Lower leg skin (tissue), 4 donors: ENCODE results near the gene DNPEP. TPM values are rescaled to one million over a fixed set of nuclear protein-coding genes. Genes with fewer than 3 reads are reported as not detected.
"Not testable (repeated sequence)": the region's sequence is repeated elsewhere in the genome, so short reads cannot be mapped to it uniquely, and the experiment has no call there.

Source experiments
- DNase-seq, 2 donors: peaks; one replicate each; pipeline ENCODE4 v3.0.0-alpha.2; 2019; ENCODE audit warnings: low spot score in 2 of 2
- H3K4me3 ChIP-seq: fragments of 200-600 bp; sonication (generic); 2 replicates; pipeline ENCODE4 v1.5.1; 2017; ENCODE audit warnings: mild to moderate bottlenecking, low read depth; ENCODE audit not compliant: poor library complexity, severe bottlenecking
- POLR2A ChIP-seq, 2 donors: fragments of 450-650 bp; IDR thresholded peaks; one replicate each; pipeline ENCODE4 v1.6.1; 2016 to 2017; ENCODE audit warnings: antibody characterized with exemption in 2 of 2, mild to moderate bottlenecking in 1 of 2, moderate library complexity in 1 of 2
- WGBS, 2 donors: methylation state at CpG; one replicate each; pipeline ENCODE4 v1.1.5; 2018; 5-methylcytosine and 5-hydroxymethylcytosine counted together
- intact Hi-C: fragments of 100-400 bp; cut with DNase I; formaldehyde crosslinking; loops from one replicate; pipeline ENCODE4 v1.15.0; 2023; ENCODE audit warnings: low total_unique reads
- total RNA-seq, 4 donors: library from RNA; depleted of rRNA; stranded (reverse); fragments of >200 nt; gene quantifications; one replicate each; pipeline ENCODE4 v1.1.0, GENCODE V29; 2016
- TF ChIP-seq, protein P1 (sequence below), 3 donors: fragments of 450-650 bp; IDR thresholded peaks; one replicate each; pipeline ENCODE4 v1.5.1; 2016; ENCODE audit warnings: antibody characterized with exemption in 3 of 3, mild to moderate bottlenecking in 3 of 3, moderate library complexity in 2 of 3

Gene DNPEP
- total RNA-seq, 4 donors from 2014 or later, result 52.7 to 64.0 (median 57.6) TPM

DNA sequence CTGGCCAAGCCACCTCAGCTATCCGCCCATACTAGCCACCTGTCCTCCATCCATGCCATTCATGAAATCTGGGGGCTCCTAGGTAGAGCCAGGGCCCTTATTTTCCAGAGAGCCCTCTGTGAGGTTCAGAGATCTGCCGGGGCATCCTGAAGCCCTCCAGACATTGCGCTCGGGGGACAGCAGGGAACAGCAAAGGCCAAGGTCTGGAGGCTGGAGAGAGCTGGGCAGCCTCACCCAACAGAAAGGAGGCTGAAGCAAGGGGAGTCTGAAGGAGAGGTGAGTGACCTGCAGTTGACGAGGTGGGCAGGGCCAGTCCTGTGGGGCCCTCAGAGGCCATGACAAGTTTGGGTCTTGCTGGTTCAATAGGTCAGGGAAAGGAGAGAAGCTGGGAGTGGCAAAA is 21.9 kb upstream of the DNPEP start:
- H3K4me3 ChIP-seq, result no peak overlapping the region
- WGBS, 2 donors, result 91 to 93% methylated on average over 5 of the region's 5 CpGs
- TF ChIP-seq, protein P1, sequence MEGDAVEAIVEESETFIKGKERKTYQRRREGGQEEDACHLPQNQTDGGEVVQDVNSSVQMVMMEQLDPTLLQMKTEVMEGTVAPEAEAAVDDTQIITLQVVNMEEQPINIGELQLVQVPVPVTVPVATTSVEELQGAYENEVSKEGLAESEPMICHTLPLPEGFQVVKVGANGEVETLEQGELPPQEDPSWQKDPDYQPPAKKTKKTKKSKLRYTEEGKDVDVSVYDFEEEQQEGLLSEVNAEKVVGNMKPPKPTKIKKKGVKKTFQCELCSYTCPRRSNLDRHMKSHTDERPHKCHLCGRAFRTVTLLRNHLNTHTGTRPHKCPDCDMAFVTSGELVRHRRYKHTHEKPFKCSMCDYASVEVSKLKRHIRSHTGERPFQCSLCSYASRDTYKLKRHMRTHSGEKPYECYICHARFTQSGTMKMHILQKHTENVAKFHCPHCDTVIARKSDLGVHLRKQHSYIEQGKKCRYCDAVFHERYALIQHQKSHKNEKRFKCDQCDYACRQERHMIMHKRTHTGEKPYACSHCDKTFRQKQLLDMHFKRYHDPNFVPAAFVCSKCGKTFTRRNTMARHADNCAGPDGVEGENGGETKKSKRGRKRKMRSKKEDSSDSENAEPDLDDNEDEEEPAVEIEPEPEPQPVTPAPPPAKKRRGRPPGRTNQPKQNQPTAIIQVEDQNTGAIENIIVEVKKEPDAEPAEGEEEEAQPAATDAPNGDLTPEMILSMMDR (IDR thresholded peaks at IDR 0.05), result no peak
- no peak for TF ChIP-seq POLR2A (IDR thresholded peaks at IDR 0.05)
- intact Hi-C loops, result loop anchor here (5.0 kb wide), 1 partner anchor 123 kb away; no protein-coding TSS in a partner anchor
- DNase-seq, result no peak

DNA sequence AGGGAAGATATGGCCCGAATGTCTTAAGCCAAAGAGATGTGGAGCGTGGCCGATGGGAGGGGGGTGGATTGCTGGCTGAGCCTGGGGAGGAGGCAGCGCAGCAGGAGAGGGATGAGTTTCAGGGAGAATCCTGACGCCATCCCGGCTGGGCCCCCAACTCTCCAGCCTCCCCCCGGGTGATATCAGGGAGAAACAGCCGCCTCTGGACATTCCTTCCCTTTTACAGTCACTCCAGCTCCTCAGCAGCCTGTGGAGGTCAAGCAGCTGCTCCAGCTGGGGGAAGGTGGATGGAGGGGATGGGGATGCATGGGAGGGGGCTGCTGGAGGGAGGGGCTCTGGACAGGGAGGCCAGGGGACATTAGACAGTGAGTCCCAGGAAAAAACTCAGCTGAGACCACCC is 20.9 kb upstream of the DNPEP start:
- 67 to 72% methylated on average over 8 of the region's 8 CpGs for WGBS, 2 donors
- no peak overlapping the region for H3K4me3 ChIP-seq
- no peak for TF ChIP-seq POLR2A (IDR thresholded peaks at IDR 0.05)
- TF ChIP-seq, protein P1 (IDR thresholded peaks at IDR 0.05), result no peak
- no peak for DNase-seq
- intact Hi-C loops, result loop anchor here (5.0 kb wide), 1 partner anchor 124 kb away; no protein-coding TSS in a partner anchor

DNA sequence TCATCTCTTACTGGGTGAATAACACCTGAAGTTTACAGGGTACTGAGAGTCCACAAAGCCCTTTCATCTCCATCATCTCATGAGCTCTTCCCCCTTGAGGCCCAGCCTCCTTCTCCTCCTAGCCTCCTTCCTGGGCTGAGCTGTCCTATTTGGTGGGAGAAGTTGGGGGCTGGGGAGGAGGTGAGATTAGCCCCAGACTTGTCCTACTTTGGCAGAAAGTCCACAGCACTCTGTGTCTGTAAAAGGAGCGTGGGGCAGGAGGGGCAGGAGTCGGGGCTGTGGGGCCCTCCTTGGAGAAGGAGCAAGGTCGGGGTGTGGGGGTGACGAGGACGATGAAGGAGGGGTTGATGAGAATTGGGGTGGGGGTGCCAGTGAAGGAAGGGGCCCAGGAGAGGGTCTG is 20.5 kb upstream of the DNPEP start:
- intact Hi-C loops, result loop anchor here (5.0 kb wide), 1 partner anchor 124 kb away; no protein-coding TSS in a partner anchor
- WGBS, 2 donors, result 89 to 93% methylated on average over 5 of the region's 5 CpGs
- DNase-seq, result no peak
- no peak for TF ChIP-seq POLR2A (IDR thresholded peaks at IDR 0.05)
- TF ChIP-seq, protein P1 (IDR thresholded peaks at IDR 0.05), result no peak
- no peak overlapping the region for H3K4me3 ChIP-seq

DNA sequence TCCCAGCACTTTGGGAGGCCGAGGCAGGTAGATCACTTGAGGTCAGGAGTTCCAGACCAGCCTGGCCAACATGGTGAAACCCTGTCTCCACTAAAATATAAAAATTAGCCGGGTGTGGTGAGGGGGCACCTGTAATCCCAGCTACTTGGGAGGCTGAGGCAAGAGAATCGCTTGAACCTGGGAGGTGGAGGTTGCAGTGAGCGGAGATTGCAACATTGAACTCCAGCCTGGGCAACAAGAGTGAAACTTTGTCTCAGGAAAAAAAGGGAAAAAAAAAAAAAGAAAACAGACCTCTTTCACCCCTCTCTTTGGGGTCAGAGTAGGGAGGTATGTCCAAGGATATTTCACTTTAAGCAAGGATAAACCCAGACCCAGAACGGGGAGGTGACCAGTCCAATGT is 19.6 kb upstream of the DNPEP start:
- intact Hi-C loops, result loop anchor here (5.0 kb wide), 1 partner anchor 125 kb away; no protein-coding TSS in a partner anchor
- DNase-seq, H3K4me3 ChIP-seq: not testable (repeated sequence)
- 71 to 72% methylated on average over 5 of the region's 5 CpGs for WGBS, 2 donors

DNA sequence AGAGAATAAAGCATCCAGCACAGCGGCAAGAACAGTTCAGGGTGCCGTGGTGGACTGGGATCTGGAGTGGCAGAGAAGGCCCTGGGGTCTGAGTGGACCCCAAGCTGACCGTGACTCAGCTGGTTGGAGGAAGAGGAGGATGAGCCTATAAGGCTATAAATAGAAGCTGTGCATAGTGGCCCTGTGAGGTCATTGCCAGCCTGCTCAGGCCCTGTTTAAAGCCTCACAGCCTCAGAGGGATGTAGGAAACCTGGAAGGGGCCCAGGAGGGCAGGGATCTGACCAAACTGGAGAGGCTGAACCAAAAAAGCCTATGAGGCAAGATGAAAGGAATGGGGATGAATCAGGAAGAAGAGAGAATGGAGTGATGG is 19.1 kb upstream of the DNPEP start:
- intact Hi-C loops, result loop anchor here (5.0 kb wide), 1 partner anchor 125 kb away; no protein-coding TSS in a partner anchor
- WGBS, 2 donors, result 87 to 96% methylated on average over 3 of the region's 3 CpGs
- no peak for TF ChIP-seq POLR2A (IDR thresholded peaks at IDR 0.05)
- TF ChIP-seq, protein P1 (IDR thresholded peaks at IDR 0.05), result no peak
- DNase-seq, result no peak
- no peak overlapping the region for H3K4me3 ChIP-seq

DNA sequence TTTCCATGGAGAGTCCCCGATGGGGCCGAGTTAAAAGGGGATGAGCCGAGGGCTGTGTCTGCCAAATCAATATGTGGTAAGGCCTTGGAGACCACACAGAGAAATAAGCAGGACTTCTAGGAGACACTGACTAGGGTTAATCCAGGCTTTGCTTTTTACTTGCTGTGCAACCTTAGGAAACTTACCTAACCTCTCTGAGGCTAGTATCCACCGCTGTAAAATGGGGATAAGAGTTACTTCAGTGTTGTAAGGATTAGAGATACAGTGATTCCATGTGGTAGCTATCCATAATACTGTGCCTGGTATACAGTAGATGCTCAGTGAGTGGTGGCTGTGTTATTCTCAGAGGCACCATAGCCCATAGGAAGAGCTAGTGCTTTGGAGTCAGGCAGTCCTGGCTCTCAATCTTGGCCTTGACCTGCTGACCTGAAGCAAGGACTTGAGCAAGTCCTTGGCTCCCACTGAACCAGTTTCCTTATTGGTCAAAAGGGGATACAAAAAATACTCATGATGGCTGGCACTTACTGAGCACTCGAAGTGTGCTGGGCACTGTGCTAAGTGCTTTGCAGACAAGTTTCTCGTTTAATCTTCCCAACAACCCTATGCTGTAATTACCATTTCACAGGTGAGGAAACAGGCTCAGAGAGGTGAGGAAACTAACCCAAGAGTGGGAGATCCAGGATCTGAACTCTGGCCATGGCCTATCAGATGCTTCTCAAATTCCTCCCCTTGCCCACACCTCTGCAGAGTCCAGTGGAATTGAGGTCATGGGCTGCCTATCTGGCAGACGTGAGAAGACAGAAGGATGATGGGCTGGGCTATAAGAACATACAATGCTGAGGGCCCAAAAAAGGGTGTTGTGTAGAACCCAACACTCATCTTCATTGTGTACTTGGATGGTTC is 18.5 kb upstream of the DNPEP start:
- WGBS, 2 donors, result 89 to 93% methylated on average over 7 of the region's 7 CpGs
- intact Hi-C loops, result loop anchor here (5.0 kb wide), 1 partner anchor 126 kb away; no protein-coding TSS in a partner anchor
- no peak overlapping the region for H3K4me3 ChIP-seq
- TF ChIP-seq, protein P1 (IDR thresholded peaks at IDR 0.05), result no peak
- TF ChIP-seq POLR2A (IDR thresholded peaks at IDR 0.05), result no peak
- DNase-seq, result no peak
